ENCODE data around the gene ORC5. TPM values are rescaled to one million over a fixed set of nuclear protein-coding genes. Genes with fewer than 3 reads are reported as not detected.

The ORC5 gene
- total and polyA plus RNA-seq, 2 of the 13 experiments (the other 11 are each of a cell fraction or from before 2014, with no cell fraction given) = 4.8 to 18.8 TPM

- TF ChIP-seq SETDB1 (CRISPR knock-in tag; IDR thresholded peaks at IDR 0.05; ENCODE audit: borderline replicate concordance) (no peak), DMTF1 (CRISPR knock-in tag; IDR thresholded peaks at IDR 0.05) (no peak), ZNF773 (CRISPR knock-in tag; IDR thresholded peaks at IDR 0.05; ENCODE audit: borderline replicate concordance) (no peak), KDM5B (CRISPR knock-in tag; IDR thresholded peaks at IDR 0.05; ENCODE audit: borderline replicate concordance) (no peak), POGK (CRISPR knock-in tag; conservative IDR thresholded peaks at IDR 0.05) (no peak), NCOA2 (CRISPR knock-in tag; IDR thresholded peaks at IDR 0.05) (no peak), HHEX (CRISPR knock-in tag; IDR thresholded peaks at IDR 0.05) (no peak)
Observed at GRCh38 chr7:104124893-104125477, 82.8 kb downstream of the ORC5 start (continued).

- intact Hi-C loops (cut with micrococcal nuclease; ENCODE audit: unreplicated experiment) = no loop called here
- Histone ChIP-seq H4K20me1 (ENCODE audit: insufficient read depth, low read length) (no peaks in the 10 kb centered on the region), H3K9ac (ENCODE audit: insufficient read depth, low read depth, low read length) (no peak overlapping the region), H3K27me3 (ENCODE audit: control insufficient read depth in 1 of 2, insufficient read depth in 2 of 2, low read length in 2 of 2) (no peaks in the 10 kb centered on the region), H3K36me3 (replicated peaks in 1 of 2; ENCODE audit: control insufficient read depth in 1 of 2, insufficient read depth in 2 of 2, low read length in 2 of 2) (peaks cover 7 to 12% of the 10 kb centered on the region in 2 experiments; a peak in 3 of 5 replicates), H3K4me3 (replicated peaks in 1 of 3; ENCODE audit: insufficient read depth in 1 of 3, low read depth in 2 of 3, low read length in 3 of 3) (no peak overlapping the region), H3K79me2 (ENCODE audit: insufficient read depth, low read length) (no peaks in the 10 kb centered on the region), H3K27ac (ENCODE audit: extremely low read length, insufficient read depth, low read length) (no peak overlapping the region), H3K4me1 (ENCODE audit: insufficient read depth, low read length) (no peaks in the 10 kb centered on the region), H3K4me2 (ENCODE audit: low read depth, low read length) (no peak overlapping the region), H2AFZ (ENCODE audit: low read length) (no peak overlapping the region), H3K9me3 (ENCODE audit: low read length) (no peaks in the 10 kb centered on the region)
- 97% methylated on average over 3 of the region's 3 CpGs for WGBS (ENCODE audit: low lambda C conversion rate)
- CTCF ChIA-PET (ENCODE audit: low intra/inter-chr PET ratio, low total read pairs) = no interaction called here
- POLR2A ChIA-PET = no interaction called here
- FAIRE-seq = no peak
- ATAC-seq = no peak
- no peak for DNase-seq (ENCODE audit: low spot score)
- BruUV-seq (replicated peaks) = no TSS peak
- in situ Hi-C loops (cut with HindIII; ENCODE audit: extremely low pct_ligation_motif_present, low pct_unique_long_range_greater_than_20kb) = no loop called here
- TF ChIP-seq MIXL1 (CRISPR knock-in tag; IDR thresholded peaks at IDR 0.05) = no peak
- no peak for TF ChIP-seq MXD4 (CRISPR knock-in tag; IDR thresholded peaks at IDR 0.05)
- TF ChIP-seq STAT6 (CRISPR knock-in tag; IDR thresholded peaks at IDR 0.05; ENCODE audit: borderline replicate concordance) = no peak
- TF ChIP-seq GABPA (IDR thresholded peaks at IDR 0.05; ENCODE audit: low read depth, low read length) = no peak
- TF ChIP-seq GABPA (CRISPR knock-in tag; IDR thresholded peaks at IDR 0.05; ENCODE audit: low read depth) = no peak
- no peak for TF ChIP-seq NFE2 (CRISPR knock-in tag; IDR thresholded peaks at IDR 0.05)
- TF ChIP-seq ZBTB34 (CRISPR knock-in tag; IDR thresholded peaks at IDR 0.05) = no peak
- TF ChIP-seq SOX13 (IDR thresholded peaks at IDR 0.05) = no peak
- no peak for TF ChIP-seq SOX13 (CRISPR knock-in tag; conservative IDR thresholded peaks at IDR 0.05 in 1 of 2, IDR thresholded peaks at IDR 0.05 in 1 of 2)
- no peak for TF ChIP-seq RARG (CRISPR knock-in tag; IDR thresholded peaks at IDR 0.05; ENCODE audit: low read depth)
Observed at GRCh38 chr7:104124469-104124868, 83.3 kb downstream of the ORC5 start.

Measured in HepG2 (cell line).